GM23248 (cell line): Measurements from ENCODE around the gene FGF10. TPM values are rescaled to one million over a fixed set of nuclear protein-coding genes. Genes with fewer than 3 reads are reported as not detected.

ENCODE experiments used
- DNase-seq: peaks from one replicate; pipeline ENCODE4 v3.0.0-alpha.2; 2015
- H2AFZ ChIP-seq: fragments of 200-600 bp; sonication (generic); 2 replicates; pipeline ENCODE4 v1.6.1; 2016; ENCODE audit warnings: antibody characterized with exemption
- H3F3A ChIP-seq: fragments of 200-600 bp; sonication (generic); 2 replicates; pipeline ENCODE4 v1.6.1; 2016; ENCODE audit warnings: mild to moderate bottlenecking, antibody characterized with exemption, mixed run types; ENCODE audit not compliant: insufficient read depth
- H3K27ac ChIP-seq: fragments of 200-600 bp; sonication (generic); 2 replicates; pipeline ENCODE4 v1.5.1; 2016; ENCODE audit warnings: mild to moderate bottlenecking
- H3K27me3 ChIP-seq: fragments of 200-600 bp; sonication (generic); replicated peaks from 2 replicates; pipeline ENCODE4 v1.6.1; 2016; ENCODE audit warnings: mild to moderate bottlenecking; ENCODE audit not compliant: insufficient read depth
- H3K36me3 ChIP-seq: fragments of 200-600 bp; sonication (generic); 2 replicates; pipeline ENCODE4 v1.6.1; 2016; ENCODE audit warnings: low read depth, mild to moderate bottlenecking
- H3K4me1 ChIP-seq: fragments of 200-600 bp; sonication (generic); 2 replicates; pipeline ENCODE4 v1.6.1; 2016; ENCODE audit warnings: mild to moderate bottlenecking; ENCODE audit not compliant: insufficient read depth
- H3K4me2 ChIP-seq: fragments of 200-600 bp; sonication (generic); one replicate; pipeline ENCODE4 v1.6.1; 2016; ENCODE audit warnings: mild to moderate bottlenecking; ENCODE audit not compliant: unreplicated experiment
- H3K4me3 ChIP-seq: fragments of 200-600 bp; sonication (generic); 2 replicates; pipeline ENCODE4 v1.5.1; 2016; ENCODE audit warnings: mild to moderate bottlenecking
- H3K79me2 ChIP-seq: fragments of 200-600 bp; sonication (generic); 2 replicates; pipeline ENCODE4 v1.6.1; 2016; ENCODE audit warnings: mild to moderate bottlenecking; ENCODE audit not compliant: insufficient read depth
- H3K9ac ChIP-seq: fragments of 200-600 bp; sonication (generic); 2 replicates; pipeline ENCODE4 v1.6.1; 2016; ENCODE audit warnings: mild to moderate bottlenecking
- H3K9me2 ChIP-seq: fragments of 200-600 bp; sonication (generic); 2 replicates; pipeline ENCODE4 v1.6.1; 2016; ENCODE audit warnings: mixed run types, mild to moderate bottlenecking, moderate library complexity; ENCODE audit not compliant: insufficient read depth
- H3K9me3 ChIP-seq: fragments of 200-600 bp; sonication (generic); one replicate; pipeline ENCODE4 v1.6.1; 2017; ENCODE audit warnings: low read depth
- H4K20me1 ChIP-seq: fragments of 200-600 bp; sonication (generic); 2 replicates; pipeline ENCODE4 v1.6.0; 2016; ENCODE audit not compliant: insufficient read depth
- EZH2 ChIP-seq: fragments of 200-600 bp; sonication (generic); IDR thresholded peaks from 2 replicates; pipeline ENCODE4 v1.6.1; 2018; ENCODE audit warnings: antibody characterized with exemption, mild to moderate bottlenecking; ENCODE audit not compliant: insufficient read depth, poor library complexity, severe bottlenecking
- EZH2phosphoT487 ChIP-seq: fragments of 200-600 bp; sonication (generic); IDR thresholded peaks from 2 replicates; pipeline ENCODE4 v1.6.1; 2018; ENCODE audit warnings: antibody characterized with exemption, moderate library complexity, mild to moderate bottlenecking, low read depth; ENCODE audit not compliant: insufficient read depth
- whole genome bisulfite sequencing, 2 experiments: methylation state at CpG; one replicate each; pipeline ENCODE4 v1.1.6; 2015 to 2017; ENCODE audit warnings: low lambda C conversion rate in 2 of 2, low coverage in 1 of 2; ENCODE audit errors: missing lambda C conversion rate in 2 of 2; 5-methylcytosine and 5-hydroxymethylcytosine counted together
- in situ Hi-C: fragments of 300-500 bp; cut with MboI; formaldehyde crosslinking; loops from 2 replicates; pipeline ENCODE4 v1.15.0; 2020
- polyA plus RNA-seq: library from polyadenylated mRNA; unstranded; fragments of >200 nt; fragmentation: Nextera tagmentation; extraction: Ambion mirVana; gene quantifications from 2 replicates; pipeline ENCODE4 v1.2.1, GENCODE V29; 2016
- total RNA-seq: library from RNA; depleted of rRNA; stranded (reverse); fragments of >200 nt; shearing (Covaris generic); gene quantifications from 2 replicates; pipeline ENCODE4 v1.2.3, GENCODE V29; 2014

FGF10 gene
- total and polyA plus RNA-seq, 2 experiments from 2014 or later: not detected

- no peak overlapping the region for H3K4me3 ChIP-seq
- H2AFZ ChIP-seq: no peak overlapping the region
- no peaks in the 10 kb centered on the region for H3F3A ChIP-seq
- H3K9me3 ChIP-seq: no peaks in the 10 kb centered on the region
- no peaks in the 10 kb centered on the region for H3K4me1 ChIP-seq
- H3K36me3 ChIP-seq: no peaks in the 10 kb centered on the region
- no peaks in the 10 kb centered on the region for H3K9me2 ChIP-seq
- WGBS, 2 experiments: 35% methylated on average over 3 of the region's 3 CpGs
- no peaks in the 10 kb centered on the region for H3K79me2 ChIP-seq
- H3K27me3 ChIP-seq: no peaks in the 10 kb centered on the region; the same call in 1 of the 2 replicates
- H3K4me2 ChIP-seq: no peak overlapping the region
- in situ Hi-C loops: loop anchor here (10.0 kb wide), 1 partner anchor 598 kb away; no protein-coding TSS in a partner anchor
- no peak overlapping the region for H3K9ac ChIP-seq
- H3K27ac ChIP-seq: no peak overlapping the region
- no peaks in the 10 kb centered on the region for H4K20me1 ChIP-seq
- peak; percentile 69 for DNase-seq
- TF ChIP-seq EZH2 (no peak), EZH2phosphoT487 (no peak)
These were observed 56.8 kb downstream of the FGF10 start for GRCh38 chr5:44332285-44332971.

GRCh38 chr5:44331471-44332050 is 57.7 kb downstream of the FGF10 start:
- no peak overlapping the region for H3K27ac ChIP-seq
- in situ Hi-C loops: loop anchor here (10.0 kb wide), 1 partner anchor 597 kb away; no protein-coding TSS in a partner anchor

GRCh38 chr5:44329716-44330115 is 59.5 kb downstream of the FGF10 start:
- no peak for DNase-seq
- Histone ChIP-seq H3K79me2 (no peaks in the 10 kb centered on the region), H3K9me2 (no peaks in the 10 kb centered on the region), H3K4me1 (no peaks in the 10 kb centered on the region), H3F3A (no peaks in the 10 kb centered on the region), H3K27me3 (no peaks in the 10 kb centered on the region; the same call in 1 of the 2 replicates), H3K27ac (no peak overlapping the region), H3K4me2 (no peak overlapping the region), H3K9me3 (no peaks in the 10 kb centered on the region), H3K36me3 (no peaks in the 10 kb centered on the region), H2AFZ (no peak overlapping the region), H3K4me3 (no peak overlapping the region), H3K9ac (no peak overlapping the region), H4K20me1 (no peaks in the 10 kb centered on the region)
- in situ Hi-C loops: loop anchor here (10.0 kb wide), 1 partner anchor 595 kb away; no protein-coding TSS in a partner anchor
- TF ChIP-seq EZH2 (no peak), EZH2phosphoT487 (no peak)
- 2 to 4% methylated on average over 2 of the region's 2 CpGs for WGBS, 2 experiments

More at GRCh38 chr5:44331471-44332050, 57.7 kb downstream of the FGF10 start:
- Histone ChIP-seq H3F3A (no peaks in the 10 kb centered on the region), H3K9me2 (no peaks in the 10 kb centered on the region), H3K36me3 (no peaks in the 10 kb centered on the region), H4K20me1 (no peaks in the 10 kb centered on the region), H2AFZ (no peak overlapping the region), H3K9me3 (no peaks in the 10 kb centered on the region), H3K9ac (no peak overlapping the region), H3K79me2 (no peaks in the 10 kb centered on the region), H3K4me3 (no peak overlapping the region), H3K27me3 (no peaks in the 10 kb centered on the region; the same call in 1 of the 2 replicates), H3K4me1 (no peaks in the 10 kb centered on the region), H3K4me2 (no peak overlapping the region)
- TF ChIP-seq EZH2phosphoT487: no peak
- TF ChIP-seq EZH2: no peak
- WGBS, 2 experiments: 0 to 5% methylated on average over 3 of the region's 3 CpGs
- DNase-seq: no peak

- H3K9me3 ChIP-seq: no peaks in the 10 kb centered on the region
- H3K4me2 ChIP-seq: no peak overlapping the region
- no peaks in the 10 kb centered on the region for H3K4me1 ChIP-seq
- H4K20me1 ChIP-seq: no peaks in the 10 kb centered on the region
- H3K9ac ChIP-seq: no peak overlapping the region
- TF ChIP-seq EZH2phosphoT487: no peak
- no peak for TF ChIP-seq EZH2
- no peaks in the 10 kb centered on the region for H3K9me2 ChIP-seq
- no peaks in the 10 kb centered on the region for H3F3A ChIP-seq
- no peak overlapping the region for H3K4me3 ChIP-seq
- in situ Hi-C loops: no loop called here
- DNase-seq: no peak
- no peaks in the 10 kb centered on the region for H3K79me2 ChIP-seq
- no peaks in the 10 kb centered on the region for H3K36me3 ChIP-seq
- H3K27ac ChIP-seq: no peak overlapping the region
- WGBS, 2 experiments: 38 to 42% methylated on average over 3 of the region's 3 CpGs
- H2AFZ ChIP-seq: no peak overlapping the region
- H3K27me3 ChIP-seq: no peaks in the 10 kb centered on the region
These were observed 68.0 kb downstream of the FGF10 start for GRCh38 chr5:44321144-44321725.
